WTC11 (cell line): ENCODE results near the gene EEF2K. TPM values are rescaled to one million over a fixed set of nuclear protein-coding genes. Genes with fewer than 3 reads are reported as not detected.

Experiments
- ATAC-seq: fragments of 200-7000 bp; cut with Tn5 transposase; 2 replicates; pipeline ENCODE4 v1.10.0; 2021; ENCODE audit warnings: mild to moderate bottlenecking, moderate library complexity
- CTCF ChIA-PET: fragments of 300-600 bp; sonication (Branson Sonifier 250); formaldehyde crosslinking; loops from one replicate; lab custom pipeline; 2021; ENCODE audit warnings: antibody characterized with exemption; lab: Charles Lee
- POLR2A ChIA-PET: fragments of 350-600 bp; sonication (Branson Sonifier 250); formaldehyde crosslinking; loops from one replicate; lab custom pipeline; 2021; ENCODE audit warnings: antibody characterized with exemption; lab: Charles Lee
- DNase-seq: peaks from one replicate; pipeline ENCODE4 v3.0.0; 2021; ENCODE audit warnings: low spot score
- H3K27ac Mint-ChIP-seq: 2 replicates; pipeline ENCODE4 v1.8.0; 2021; ENCODE audit warnings: mixed read lengths
- H3K27me3 Mint-ChIP-seq: 2 replicates; pipeline ENCODE4 v1.8.0; 2021; ENCODE audit warnings: low read depth, mild to moderate bottlenecking, moderate library complexity, mixed read lengths
- H3K36me3 Mint-ChIP-seq: 2 replicates; pipeline ENCODE4 v1.8.0; 2021; ENCODE audit warnings: mixed read lengths
- H3K4me1 Mint-ChIP-seq: 2 replicates; pipeline ENCODE4 v1.8.0; 2022; ENCODE audit warnings: mixed read lengths
- H3K4me3 Mint-ChIP-seq: 2 replicates; pipeline ENCODE4 v1.8.0; 2021; ENCODE audit warnings: mild to moderate bottlenecking, moderate library complexity, mixed read lengths
- H3K9me3 Mint-ChIP-seq: 2 replicates; pipeline ENCODE4 v1.8.0; 2021; ENCODE audit warnings: mixed read lengths
- ATF1 ChIP-seq: sonication (generic); formaldehyde crosslinking; IDR thresholded peaks from 2 replicates; pipeline ENCODE4 v1.8.1; 2023; ENCODE audit warnings: mild to moderate bottlenecking, moderate library complexity, missing genetic modification reagents
- CBFB ChIP-seq: sonication (generic); formaldehyde crosslinking; IDR thresholded peaks from 2 replicates; pipeline ENCODE4 v1.8.1; 2022; ENCODE audit warnings: mild to moderate bottlenecking, low read depth, missing genetic modification reagents
- E2F4 ChIP-seq: sonication (generic); formaldehyde crosslinking; IDR thresholded peaks from 2 replicates; pipeline ENCODE4 v1.8.1; 2022; ENCODE audit warnings: low read depth, mild to moderate bottlenecking, moderate library complexity, missing genetic modification reagents, borderline replicate concordance
- ERG ChIP-seq: fragments of 250-450 bp; sonication (Bioruptor Pico); IDR thresholded peaks from 2 replicates; pipeline ENCODE4 v1.8.0; 2021; ENCODE audit warnings: mild to moderate bottlenecking
- ETV6 ChIP-seq: sonication (generic); formaldehyde crosslinking; IDR thresholded peaks from 2 replicates; pipeline ENCODE4 v1.8.1; 2022; ENCODE audit warnings: mild to moderate bottlenecking, missing genetic modification reagents
- FOXP1 ChIP-seq: sonication (generic); formaldehyde crosslinking; IDR thresholded peaks from 2 replicates; pipeline ENCODE4 v1.8.0; 2022; ENCODE audit warnings: missing genetic modification reagents, mild to moderate bottlenecking, moderate library complexity, borderline replicate concordance
- HMGA2 ChIP-seq: fragments of 250-450 bp; sonication (Bioruptor Pico); IDR thresholded peaks from 2 replicates; pipeline ENCODE4 v1.4.0; 2021; ENCODE audit warnings: mild to moderate bottlenecking, moderate library complexity
- KAT7 ChIP-seq: sonication (generic); formaldehyde crosslinking; IDR thresholded peaks from 2 replicates; pipeline ENCODE4 v1.8.1; 2023; ENCODE audit warnings: missing genetic modification reagents, mild to moderate bottlenecking, borderline replicate concordance
- MXD4 ChIP-seq: fragments of 250-450 bp; sonication (Bioruptor Pico); IDR thresholded peaks from 2 replicates; pipeline ENCODE4 v1.8.0; 2021; ENCODE audit warnings: mild to moderate bottlenecking, moderate library complexity, borderline replicate concordance
- NFE2L1 ChIP-seq: sonication (generic); formaldehyde crosslinking; IDR thresholded peaks from 2 replicates; pipeline ENCODE4 v1.8.1; 2023; ENCODE audit warnings: missing genetic modification reagents
- OVOL2 ChIP-seq: fragments of 250-450 bp; sonication (Bioruptor Pico); IDR thresholded peaks from 2 replicates; pipeline ENCODE4 v1.9.0; 2021; ENCODE audit warnings: mild to moderate bottlenecking, borderline replicate concordance
- PRDM15 ChIP-seq: sonication (generic); formaldehyde crosslinking; IDR thresholded peaks from 2 replicates; pipeline ENCODE4 v1.8.0; 2022; ENCODE audit warnings: missing genetic modification reagents
- PRRX2 ChIP-seq: fragments of 250-450 bp; sonication (Bioruptor Pico); IDR thresholded peaks from 2 replicates; pipeline ENCODE4 v1.8.0; 2021; ENCODE audit warnings: mild to moderate bottlenecking
- TEAD1 ChIP-seq: sonication (generic); formaldehyde crosslinking; IDR thresholded peaks from 2 replicates; pipeline ENCODE4 v1.8.0; 2022; ENCODE audit warnings: mild to moderate bottlenecking, missing genetic modification reagents
- TEAD4 ChIP-seq: sonication (generic); formaldehyde crosslinking; IDR thresholded peaks from 2 replicates; pipeline ENCODE4 v1.8.0; 2022; ENCODE audit warnings: mild to moderate bottlenecking, missing genetic modification reagents
- USF1 ChIP-seq: sonication (generic); formaldehyde crosslinking; IDR thresholded peaks from 2 replicates; pipeline ENCODE4 v1.8.0; 2022; ENCODE audit warnings: mild to moderate bottlenecking, missing genetic modification reagents
- ZNF138 ChIP-seq: sonication (generic); formaldehyde crosslinking; conservative IDR thresholded peaks from 2 replicates; pipeline ENCODE4 v1.8.1; 2022; ENCODE audit warnings: mild to moderate bottlenecking, moderate library complexity, missing genetic modification reagents
- ZNF317 ChIP-seq: sonication (generic); formaldehyde crosslinking; IDR thresholded peaks from 2 replicates; pipeline ENCODE4 v1.8.1; 2023; ENCODE audit warnings: low read depth, mild to moderate bottlenecking, moderate library complexity, missing genetic modification reagents, borderline replicate concordance
- ZNF396 ChIP-seq: fragments of 250-450 bp; sonication (Bioruptor Pico); IDR thresholded peaks from 2 replicates; pipeline ENCODE4 v1.8.0; 2021; ENCODE audit warnings: mild to moderate bottlenecking, moderate library complexity, borderline replicate concordance
- ZNF416 ChIP-seq: fragments of 250-450 bp; sonication (Bioruptor Pico); IDR thresholded peaks from 2 replicates; pipeline ENCODE4 v1.9.0; 2021; ENCODE audit warnings: mild to moderate bottlenecking, inconsistent platforms
- ZNF671 ChIP-seq: fragments of 250-450 bp; sonication (Bioruptor Pico); IDR thresholded peaks from 2 replicates; pipeline ENCODE4 v1.8.0; 2021; ENCODE audit warnings: mild to moderate bottlenecking
- total RNA-seq: library from RNA; stranded (reverse); gene quantifications from 3 replicates; pipeline ENCODE4 v1.2.3, GENCODE V29; 2021
- TF ChIP-seq, protein P1 (sequence below): sonication (generic); formaldehyde crosslinking; IDR thresholded peaks from 2 replicates; pipeline ENCODE4 v1.8.1; 2023; ENCODE audit warnings: mild to moderate bottlenecking, missing genetic modification reagents, moderate library complexity
- TF ChIP-seq, protein P2 (sequence below): sonication (generic); formaldehyde crosslinking; IDR thresholded peaks from 2 replicates; pipeline ENCODE4 v1.8.1; 2023; ENCODE audit warnings: mild to moderate bottlenecking, missing genetic modification reagents, moderate library complexity
- TF ChIP-seq, protein P3 (sequence below): sonication (generic); formaldehyde crosslinking; IDR thresholded peaks from 2 replicates; pipeline ENCODE4 v1.8.0; 2022; ENCODE audit warnings: mild to moderate bottlenecking, missing genetic modification reagents

The EEF2K gene
- total RNA-seq, 1 experiment from 2014 or later, result 26.7 TPM

- ATAC-seq (no peak), DNase-seq (no peak)
- Mint-ChIP-seq H3K4me1 (no peaks in the 10 kb centered on the region), H3K27ac (no peak overlapping the region; the same call in 1 of the 2 replicates), H3K27me3 (peaks cover 4% of the 10 kb centered on the region), H3K36me3 (peaks cover 75% of the 10 kb centered on the region), H3K9me3 (peaks cover 26% of the 10 kb centered on the region), H3K4me3 (no peak overlapping the region)
- POLR2A ChIA-PET, result no interaction called here
- TF ChIP-seq, protein P1, sequence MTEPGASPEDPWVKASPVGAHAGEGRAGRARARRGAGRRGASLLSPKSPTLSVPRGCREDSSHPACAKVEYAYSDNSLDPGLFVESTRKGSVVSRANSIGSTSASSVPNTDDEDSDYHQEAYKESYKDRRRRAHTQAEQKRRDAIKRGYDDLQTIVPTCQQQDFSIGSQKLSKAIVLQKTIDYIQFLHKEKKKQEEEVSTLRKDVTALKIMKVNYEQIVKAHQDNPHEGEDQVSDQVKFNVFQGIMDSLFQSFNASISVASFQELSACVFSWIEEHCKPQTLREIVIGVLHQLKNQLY, result no peak
- TF ChIP-seq MXD4 (CRISPR knock-in tag), result no peak
- TF ChIP-seq E2F4 (CRISPR knock-in tag), result no peak
- no peak for TF ChIP-seq KAT7 (CRISPR knock-in tag)
- no peak for TF ChIP-seq ZNF138 (CRISPR knock-in tag)
- no peak for TF ChIP-seq CBFB (CRISPR knock-in tag)
- no peak for TF ChIP-seq TEAD4 (CRISPR knock-in tag)
- TF ChIP-seq ERG (CRISPR knock-in tag), result no peak
- TF ChIP-seq PRRX2 (CRISPR knock-in tag), result no peak
- TF ChIP-seq TEAD1 (CRISPR knock-in tag), result no peak
- TF ChIP-seq ZNF671, result no peak
- TF ChIP-seq, protein P2, sequence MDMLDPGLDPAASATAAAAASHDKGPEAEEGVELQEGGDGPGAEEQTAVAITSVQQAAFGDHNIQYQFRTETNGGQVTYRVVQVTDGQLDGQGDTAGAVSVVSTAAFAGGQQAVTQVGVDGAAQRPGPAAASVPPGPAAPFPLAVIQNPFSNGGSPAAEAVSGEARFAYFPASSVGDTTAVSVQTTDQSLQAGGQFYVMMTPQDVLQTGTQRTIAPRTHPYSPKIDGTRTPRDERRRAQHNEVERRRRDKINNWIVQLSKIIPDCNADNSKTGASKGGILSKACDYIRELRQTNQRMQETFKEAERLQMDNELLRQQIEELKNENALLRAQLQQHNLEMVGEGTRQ (CRISPR knock-in tag), result no peak
- TF ChIP-seq, protein P3, sequence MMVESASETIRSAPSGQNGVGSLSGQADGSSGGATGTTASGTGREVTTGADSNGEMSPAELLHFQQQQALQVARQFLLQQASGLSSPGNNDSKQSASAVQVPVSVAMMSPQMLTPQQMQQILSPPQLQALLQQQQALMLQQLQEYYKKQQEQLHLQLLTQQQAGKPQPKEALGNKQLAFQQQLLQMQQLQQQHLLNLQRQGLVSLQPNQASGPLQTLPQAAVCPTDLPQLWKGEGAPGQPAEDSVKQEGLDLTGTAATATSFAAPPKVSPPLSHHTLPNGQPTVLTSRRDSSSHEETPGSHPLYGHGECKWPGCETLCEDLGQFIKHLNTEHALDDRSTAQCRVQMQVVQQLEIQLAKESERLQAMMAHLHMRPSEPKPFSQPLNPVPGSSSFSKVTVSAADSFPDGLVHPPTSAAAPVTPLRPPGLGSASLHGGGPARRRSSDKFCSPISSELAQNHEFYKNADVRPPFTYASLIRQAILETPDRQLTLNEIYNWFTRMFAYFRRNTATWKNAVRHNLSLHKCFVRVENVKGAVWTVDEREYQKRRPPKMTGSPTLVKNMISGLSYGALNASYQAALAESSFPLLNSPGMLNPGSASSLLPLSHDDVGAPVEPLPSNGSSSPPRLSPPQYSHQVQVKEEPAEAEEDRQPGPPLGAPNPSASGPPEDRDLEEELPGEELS (CRISPR knock-in tag), result no peak
- CTCF ChIA-PET, result interaction anchor here (0.7 to 1.0 kb wide), 2 partner anchors 12 to 1047 kb away, joined by 3 read pairs; no protein-coding TSS in a partner anchor
Observed at GRCh38 chr16:22333457-22333994, 127.4 kb downstream of the EEF2K start.

DNA sequence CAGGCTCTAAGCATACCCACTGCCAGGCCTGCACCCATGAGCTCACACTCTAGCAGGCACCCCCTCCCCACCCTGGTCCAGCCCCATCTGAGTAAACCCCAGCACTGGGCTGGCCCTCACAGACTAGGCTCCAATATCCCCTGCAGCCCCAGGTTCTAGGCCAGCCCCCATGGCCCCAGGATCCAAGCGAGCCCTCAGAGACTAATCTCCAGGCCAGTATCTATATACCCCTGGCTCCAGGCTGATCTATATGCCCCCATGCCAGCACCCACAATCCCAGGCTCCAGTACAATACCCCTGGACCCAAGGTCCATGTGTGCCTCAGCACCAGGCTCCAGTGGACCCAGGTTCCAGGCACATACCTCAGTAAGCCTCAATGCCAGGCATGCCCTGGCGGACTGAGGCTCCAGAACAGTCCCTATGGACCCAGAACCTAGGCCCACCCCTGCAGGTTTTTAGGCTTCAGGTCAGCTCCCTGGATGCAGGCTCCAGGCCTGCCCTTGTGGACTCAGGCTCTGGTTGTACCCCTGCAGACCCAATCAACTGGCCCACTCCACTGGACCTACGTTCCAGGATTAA, 129.7 kb downstream of the EEF2K start:
- no peak for DNase-seq
- CTCF ChIA-PET, result interaction anchor here (1.5 kb wide), 1 partner anchor 35 kb away, joined by 4 read pairs; no protein-coding TSS in a partner anchor
- H3K27me3 Mint-ChIP-seq, result peaks cover 4% of the 10 kb centered on the region

More for the DNA sequence above, 129.7 kb downstream of the EEF2K start:
- H3K27ac Mint-ChIP-seq, result no peak overlapping the region
- no peak for ATAC-seq
- H3K4me1 Mint-ChIP-seq, result no peaks in the 10 kb centered on the region
- POLR2A ChIA-PET, result no interaction called here
- H3K9me3 Mint-ChIP-seq, result peaks cover 39% of the 10 kb centered on the region
- no peak overlapping the region for H3K4me3 Mint-ChIP-seq
- TF ChIP-seq ZNF317 (CRISPR knock-in tag), result no peak
- no peak for TF ChIP-seq OVOL2 (CRISPR knock-in tag)
- no peak for TF ChIP-seq PRRX2 (CRISPR knock-in tag)
- no peak for TF ChIP-seq FOXP1 (CRISPR knock-in tag)
- no peak for TF ChIP-seq NFE2L1
- no peak for TF ChIP-seq ZNF396 (CRISPR knock-in tag)
- TF ChIP-seq ETV6 (CRISPR knock-in tag), result no peak
- TF ChIP-seq USF1 (CRISPR knock-in tag), result no peak
- TF ChIP-seq ZNF416 (CRISPR knock-in tag), result no peak
- TF ChIP-seq ATF1 (CRISPR knock-in tag), result no peak
- no peak for TF ChIP-seq HMGA2
- no peak for TF ChIP-seq PRDM15
- TF ChIP-seq, all 79 proteins: peak for 0
- H3K36me3 Mint-ChIP-seq, result peaks cover 77% of the 10 kb centered on the region
